ENCODE data around the gene OSBPL7. TPM values are rescaled to one million over a fixed set of nuclear protein-coding genes. Genes with fewer than 3 reads are reported as not detected.

The OSBPL7 gene
- total RNA-seq, 1 experiment from 2014 or later, result 46.8 TPM

GRCh38 chr17:47841488-47842291, 20.1 kb upstream of the OSBPL7 start:
- intact Hi-C loops (cut with micrococcal nuclease; ENCODE audit: unreplicated experiment), result loop anchor here (1.0 to 2.0 kb wide), 9 partner anchors 10 to 177 kb away; partner anchors contain the start of genes CDK5RAP3, LRRC46 and MRPL10
- ChIA-PET CTCF (interaction anchor here (0.5 to 14.0 kb wide), 28 partner anchors 8 to 184 kb away, joined by 3 to 904 read pairs (median 6); partner anchors contain the start of genes CDK5RAP3, LRRC46, MRPL10 and OSBPL7), POLR2A (interaction anchor here (1.0 to 2.0 kb wide), 8 partner anchors 9 to 207 kb away, joined by 3 to 25 read pairs (median 8); partner anchors contain the start of genes CDK5RAP3, LRRC46, MRPL10 and NFE2L1)
- no peak for DNase-seq
- H3K27ac Mint-ChIP-seq (ENCODE audit: unreplicated experiment), result peak overlapping the region; percentile 76
- TF ChIP-seq, protein P1, sequence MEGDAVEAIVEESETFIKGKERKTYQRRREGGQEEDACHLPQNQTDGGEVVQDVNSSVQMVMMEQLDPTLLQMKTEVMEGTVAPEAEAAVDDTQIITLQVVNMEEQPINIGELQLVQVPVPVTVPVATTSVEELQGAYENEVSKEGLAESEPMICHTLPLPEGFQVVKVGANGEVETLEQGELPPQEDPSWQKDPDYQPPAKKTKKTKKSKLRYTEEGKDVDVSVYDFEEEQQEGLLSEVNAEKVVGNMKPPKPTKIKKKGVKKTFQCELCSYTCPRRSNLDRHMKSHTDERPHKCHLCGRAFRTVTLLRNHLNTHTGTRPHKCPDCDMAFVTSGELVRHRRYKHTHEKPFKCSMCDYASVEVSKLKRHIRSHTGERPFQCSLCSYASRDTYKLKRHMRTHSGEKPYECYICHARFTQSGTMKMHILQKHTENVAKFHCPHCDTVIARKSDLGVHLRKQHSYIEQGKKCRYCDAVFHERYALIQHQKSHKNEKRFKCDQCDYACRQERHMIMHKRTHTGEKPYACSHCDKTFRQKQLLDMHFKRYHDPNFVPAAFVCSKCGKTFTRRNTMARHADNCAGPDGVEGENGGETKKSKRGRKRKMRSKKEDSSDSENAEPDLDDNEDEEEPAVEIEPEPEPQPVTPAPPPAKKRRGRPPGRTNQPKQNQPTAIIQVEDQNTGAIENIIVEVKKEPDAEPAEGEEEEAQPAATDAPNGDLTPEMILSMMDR (IDR thresholded peaks at IDR 0.05; ENCODE audit: insufficient read depth in 1 of 2, low read depth in 1 of 2, low read length in 1 of 2, severe bottlenecking in 1 of 2, unreplicated experiment in 1 of 2), result no peak
- H3K27me3 Mint-ChIP-seq (ENCODE audit: insufficient read depth, unreplicated experiment), result no peaks in the 10 kb centered on the region
- no peaks in the 10 kb centered on the region for H3K9me3 Mint-ChIP-seq (ENCODE audit: unreplicated experiment)
- H3K4me3 Mint-ChIP-seq (ENCODE audit: unreplicated experiment), result peak overlapping the region; percentile 80
- Histone ChIP-seq H3K4me3 (ENCODE audit: low read depth, low read length) (no peak overlapping the region), H3K36me3 (ENCODE audit: control insufficient read depth, insufficient read depth, low read length) (peaks cover 13% of the 10 kb centered on the region), H3K4me1 (peaks cover 47% of the 10 kb centered on the region), H3K27me3 (replicated peaks; ENCODE audit: control insufficient read depth, insufficient read depth, low read length) (no peaks in the 10 kb centered on the region), H3K9me3 (no peaks in the 10 kb centered on the region)
- H3K36me3 Mint-ChIP-seq (ENCODE audit: insufficient read depth, unreplicated experiment), result peaks cover 16% of the 10 kb centered on the region
- H3K4me1 Mint-ChIP-seq (ENCODE audit: low read depth, unreplicated experiment), result peaks cover 44% of the 10 kb centered on the region
- no TSS peak for BruUV-seq (replicated peaks)

- Mint-ChIP-seq H3K27me3 (ENCODE audit: insufficient read depth, unreplicated experiment) (no peaks in the 10 kb centered on the region), H3K9me3 (ENCODE audit: unreplicated experiment) (no peaks in the 10 kb centered on the region), H3K4me1 (ENCODE audit: low read depth, unreplicated experiment) (peaks cover 44% of the 10 kb centered on the region), H3K27ac (ENCODE audit: unreplicated experiment) (peak within 1 kb of the TSS; percentile 76), H3K36me3 (ENCODE audit: insufficient read depth, unreplicated experiment) (peaks cover 10% of the 10 kb centered on the region), H3K4me3 (ENCODE audit: unreplicated experiment) (peak within 1 kb of the TSS; percentile 80)
- peaks cover 15% of the 10 kb centered on the region for H3K36me3 ChIP-seq (ENCODE audit: control insufficient read depth, insufficient read depth, low read length)
- intact Hi-C loops (cut with micrococcal nuclease; ENCODE audit: unreplicated experiment), result loop anchor here (1.0 to 2.0 kb wide), 8 partner anchors 10 to 177 kb away; partner anchors contain the start of genes CDK5RAP3, LRRC46 and MRPL10
- TF ChIP-seq, protein P1 (IDR thresholded peaks at IDR 0.05; ENCODE audit: insufficient read depth in 1 of 2, low read depth in 1 of 2, low read length in 1 of 2, severe bottlenecking in 1 of 2, unreplicated experiment in 1 of 2), result peak; percentile 100
- H3K9me3 ChIP-seq, result no peaks in the 10 kb centered on the region
- ChIA-PET POLR2A (interaction anchor here (0.6 to 2.0 kb wide), 10 partner anchors 10 to 267 kb away, joined by 3 to 25 read pairs (median 6); partner anchors contain the start of genes CDK5RAP3, LRRC46, MRPL10 and NFE2L1), CTCF (interaction anchor here (0.6 to 14.0 kb wide), 28 partner anchors 8 to 184 kb away, joined by 3 to 904 read pairs (median 5); partner anchors contain the start of genes CDK5RAP3, LRRC46, MRPL10 and OSBPL7)
- DNase-seq, result peak; percentile 98 to 100
- H3K4me1 ChIP-seq, result peaks cover 47% of the 10 kb centered on the region
- peak within 1 kb of the TSS; percentile 63 for H3K4me3 ChIP-seq (ENCODE audit: low read depth, low read length)
- H3K27me3 ChIP-seq (replicated peaks; ENCODE audit: control insufficient read depth, insufficient read depth, low read length), result no peaks in the 10 kb centered on the region
- TSS peak; percentile 71 for BruUV-seq (replicated peaks)
Measured at GRCh38 chr17:47840742-47841487, 19.3 kb upstream of the OSBPL7 start, which contains the start of gene SCRN2. SCRN2 (minus strand) TSS chr17:47841273; CDS start chr17:47840843, 430 bp downstream.
